NCI-H460 (cell line): ENCODE measurements around the gene ZGRF1. TPM values are rescaled to one million over a fixed set of nuclear protein-coding genes. Genes with fewer than 3 reads are reported as not detected.
"Not testable (repeated sequence)": the region's sequence is repeated elsewhere in the genome, so short reads cannot be mapped to it uniquely, and the experiment has no call there.

ENCODE experiments used
- DNase-seq: peaks from one replicate; pipeline ENCODE4 v3.0.0-alpha.2; 2016; ENCODE audit warnings: low read depth; ENCODE audit errors: extremely low read depth
- total RNA-seq: library from RNA; depleted of rRNA; stranded (reverse); fragments of >200 nt; shearing (Covaris generic); gene quantifications from 2 replicates; pipeline ENCODE4 v1.2.3, GENCODE V29; 2014

The ZGRF1 gene
- total RNA-seq, 1 experiment from 2014 or later = 8.7 TPM

- no peak for DNase-seq
Measured at GRCh38 chr4:112645541-112646329, 9.0 kb upstream of the ZGRF1 start.

DNA sequence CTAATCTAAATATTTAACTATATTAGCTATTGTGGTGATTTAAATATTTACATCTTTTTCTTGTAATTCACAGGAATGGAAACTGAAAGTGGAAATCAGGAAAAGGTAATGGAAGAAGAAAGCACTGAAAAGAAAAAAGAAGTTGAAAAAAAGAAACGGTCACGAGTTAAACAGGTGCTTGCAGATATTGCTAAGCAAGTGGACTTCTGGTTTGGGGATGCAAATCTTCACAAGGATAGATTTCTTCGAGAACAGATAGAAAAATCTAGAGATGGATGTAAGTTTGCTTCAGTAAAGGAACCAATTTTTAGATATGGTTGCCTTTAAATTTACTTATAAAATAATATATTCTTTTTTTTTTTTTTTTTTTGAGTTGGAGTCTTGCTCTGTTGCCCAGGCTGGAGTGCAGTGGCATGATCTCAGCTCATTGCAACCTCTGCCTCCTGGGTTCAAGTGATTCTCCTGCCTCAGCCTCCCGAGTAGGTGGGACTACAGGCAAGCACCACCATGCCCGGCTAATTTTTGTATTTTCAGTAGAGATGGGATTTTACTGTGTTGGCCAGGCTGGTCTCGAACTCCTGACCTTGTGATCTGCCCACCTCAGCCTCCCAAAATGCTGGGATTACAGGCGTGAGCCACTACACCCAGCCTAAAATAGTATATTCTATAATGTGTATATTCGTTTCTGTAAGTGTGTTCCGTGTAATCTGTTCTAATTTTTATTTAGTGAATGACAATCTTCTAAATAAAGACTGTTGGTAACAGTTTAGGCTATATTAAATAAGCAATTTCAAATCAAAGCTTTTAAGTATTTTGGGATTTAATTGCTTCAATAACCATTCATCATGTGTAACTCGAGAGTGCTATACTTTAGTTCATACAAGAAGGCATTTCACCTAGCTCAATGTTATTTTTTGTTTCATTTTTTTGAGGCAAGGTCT, 8.2 kb upstream of the ZGRF1 start:
- not testable (repeated sequence) for DNase-seq

GRCh38 chr4:112642526-112642925, 5.8 kb upstream of the ZGRF1 start:
- no peak for DNase-seq

DNA sequence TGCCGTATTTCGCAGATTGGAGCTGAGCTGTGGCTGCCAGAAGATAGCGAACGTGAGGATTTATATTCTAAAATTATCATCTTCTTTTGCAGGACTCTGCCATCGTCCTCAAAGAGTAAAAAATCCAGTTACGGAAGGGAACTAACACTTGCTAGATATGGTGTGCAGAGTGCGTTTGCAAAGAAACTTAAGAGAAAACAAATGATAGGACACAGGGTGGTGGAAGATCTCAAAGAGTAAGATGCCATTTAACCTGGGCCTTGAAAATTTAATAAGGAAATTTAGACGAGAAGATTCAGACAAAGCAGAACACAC, 800 bp upstream of the ZGRF1 start:
- no peak for DNase-seq

- DNase-seq = peak; percentile 21
Measured at GRCh38 chr4:112633477-112634235, 3.1 kb downstream of the ZGRF1 start.

DNA sequence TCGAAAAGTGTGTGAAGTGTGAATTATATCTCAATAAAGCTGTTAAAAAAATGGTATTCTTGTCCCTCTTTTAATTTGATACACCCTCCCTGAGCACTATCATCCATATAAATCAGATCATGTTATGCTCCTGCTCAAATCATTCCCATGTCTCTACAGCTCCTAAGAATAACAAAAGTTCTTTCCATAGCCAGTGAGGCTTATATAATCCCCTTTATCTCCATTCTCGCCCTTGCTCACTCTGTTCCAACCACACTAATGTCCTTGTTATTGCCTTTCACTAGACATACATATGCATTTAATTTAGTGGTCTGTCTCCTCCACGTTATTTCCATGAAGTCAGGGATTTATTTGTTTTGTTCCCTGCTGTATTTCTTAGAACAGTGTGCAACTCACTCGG, 10.5 kb downstream of the ZGRF1 start:
- DNase-seq = no peak

DNA sequence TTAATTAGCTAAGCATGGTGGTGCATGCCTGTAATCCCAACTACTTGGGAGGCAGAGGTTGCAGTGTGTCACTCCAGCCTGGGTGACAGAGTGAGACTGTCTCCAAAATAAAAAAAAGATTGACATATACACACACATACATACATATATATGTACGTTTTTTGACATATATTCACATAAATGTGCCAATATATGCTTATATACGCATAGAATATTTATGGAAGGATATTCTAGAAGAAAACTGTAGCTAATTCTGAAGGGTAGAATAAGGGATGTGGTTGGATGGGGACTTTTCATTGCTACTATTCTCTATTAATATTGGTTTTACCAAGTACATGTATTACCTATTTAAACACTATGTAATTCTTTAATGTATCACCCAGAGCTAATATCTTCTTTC, 19.7 kb downstream of the ZGRF1 start:
- no peak for DNase-seq

- DNase-seq = not testable (repeated sequence)
Measured at GRCh38 chr4:112612814-112613213, 23.9 kb downstream of the ZGRF1 start.

- DNase-seq = peak; percentile 40
Measured at GRCh38 chr4:112604589-112604988, 32.1 kb downstream of the ZGRF1 start.

GRCh38 chr4:112594993-112595392, 41.7 kb downstream of the ZGRF1 start:
- no peak for DNase-seq

- DNase-seq = no peak
Measured at GRCh38 chr4:112593438-112594133, 43.1 kb downstream of the ZGRF1 start.

DNA sequence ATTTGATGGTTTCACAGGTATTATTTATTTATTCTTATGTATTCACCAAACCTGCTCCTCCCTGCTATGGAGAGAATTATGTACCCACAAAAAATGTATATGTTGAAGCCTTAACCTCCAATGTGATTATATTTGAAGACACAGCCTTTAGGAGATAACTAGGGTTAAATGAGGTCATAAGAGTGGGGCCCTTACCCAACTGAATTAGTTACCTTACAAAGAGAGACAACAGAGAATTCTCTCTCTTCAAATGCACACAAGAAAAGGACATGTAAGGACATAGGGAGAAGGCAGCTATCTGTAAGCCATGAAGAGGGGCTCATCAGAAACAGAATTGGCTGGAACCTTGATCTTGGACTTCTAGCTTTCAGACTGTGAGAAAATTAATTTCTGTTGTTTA, 44.0 kb downstream of the ZGRF1 start:
- DNase-seq = no peak

GRCh38 chr4:112591593-112591992, 45.1 kb downstream of the ZGRF1 start:
- DNase-seq = no peak

- no peak for DNase-seq
Measured at GRCh38 chr4:112589206-112589605, 47.5 kb downstream of the ZGRF1 start.

- DNase-seq = no peak
Measured at GRCh38 chr4:112585977-112586736, 50.6 kb downstream of the ZGRF1 start.

GRCh38 chr4:112567536-112567935, 69.2 kb downstream of the ZGRF1 start:
- DNase-seq = no peak

GRCh38 chr4:112564706-112565270, 71.9 kb downstream of the ZGRF1 start:
- DNase-seq = no peak

DNA sequence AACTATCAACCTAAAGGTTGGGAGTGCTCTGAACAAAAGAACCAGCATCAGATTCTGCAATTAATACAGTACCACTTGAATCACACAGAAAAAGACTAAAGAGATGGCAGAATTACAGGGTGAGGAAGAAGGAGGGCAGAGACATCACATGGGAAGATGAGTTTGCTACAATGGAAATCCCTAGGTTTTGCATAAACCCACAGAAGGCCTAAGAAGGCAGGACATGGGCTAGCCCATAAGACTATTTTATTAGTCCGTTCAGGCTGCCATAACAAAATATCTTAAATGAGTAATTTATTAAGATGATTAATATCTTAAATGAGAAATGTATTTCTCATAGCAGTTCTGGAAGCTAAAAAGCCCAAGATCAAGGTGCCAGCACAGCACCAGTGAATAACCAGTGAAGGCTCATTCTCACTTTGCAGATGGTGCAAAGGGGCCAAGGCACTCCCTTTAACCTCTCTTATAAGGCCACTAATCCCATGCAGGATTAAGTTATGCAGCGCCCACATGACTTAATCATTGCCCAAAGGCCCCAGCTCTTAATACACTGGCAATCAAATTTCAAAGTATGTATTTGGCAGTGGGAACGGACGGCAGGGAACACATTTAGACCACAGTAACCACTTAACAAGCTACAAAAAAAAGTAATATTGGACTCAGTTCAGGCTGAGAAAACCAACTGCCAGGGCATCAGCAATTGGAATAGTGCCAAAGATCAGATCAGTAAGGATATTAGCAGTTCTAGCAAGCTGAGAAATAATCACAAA, 73.1 kb downstream of the ZGRF1 start:
- DNase-seq = no peak
